ENCODE measurements around the gene FAIM2.

GRCh38 chr12:49937639-49938300 lies 34.1 kb upstream of the FAIM2 start:
- TF ChIP-seq, protein P1, sequence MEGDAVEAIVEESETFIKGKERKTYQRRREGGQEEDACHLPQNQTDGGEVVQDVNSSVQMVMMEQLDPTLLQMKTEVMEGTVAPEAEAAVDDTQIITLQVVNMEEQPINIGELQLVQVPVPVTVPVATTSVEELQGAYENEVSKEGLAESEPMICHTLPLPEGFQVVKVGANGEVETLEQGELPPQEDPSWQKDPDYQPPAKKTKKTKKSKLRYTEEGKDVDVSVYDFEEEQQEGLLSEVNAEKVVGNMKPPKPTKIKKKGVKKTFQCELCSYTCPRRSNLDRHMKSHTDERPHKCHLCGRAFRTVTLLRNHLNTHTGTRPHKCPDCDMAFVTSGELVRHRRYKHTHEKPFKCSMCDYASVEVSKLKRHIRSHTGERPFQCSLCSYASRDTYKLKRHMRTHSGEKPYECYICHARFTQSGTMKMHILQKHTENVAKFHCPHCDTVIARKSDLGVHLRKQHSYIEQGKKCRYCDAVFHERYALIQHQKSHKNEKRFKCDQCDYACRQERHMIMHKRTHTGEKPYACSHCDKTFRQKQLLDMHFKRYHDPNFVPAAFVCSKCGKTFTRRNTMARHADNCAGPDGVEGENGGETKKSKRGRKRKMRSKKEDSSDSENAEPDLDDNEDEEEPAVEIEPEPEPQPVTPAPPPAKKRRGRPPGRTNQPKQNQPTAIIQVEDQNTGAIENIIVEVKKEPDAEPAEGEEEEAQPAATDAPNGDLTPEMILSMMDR (IDR thresholded peaks at IDR 0.05; ENCODE audit: borderline replicate concordance, extremely low read depth, low read length, poor library complexity, severe bottlenecking) = no peak
- no peak for TF ChIP-seq EZH2 (IDR thresholded peaks at IDR 0.05; ENCODE audit: borderline replicate concordance, low read depth, low read length, severe bottlenecking)
